Keratinocyte (primary cell): Measurements from ENCODE around the gene TRIP11. TPM values are rescaled to one million over a fixed set of nuclear protein-coding genes. Genes with fewer than 3 reads are reported as not detected.

Experiments
- DNase-seq: peaks from one replicate; pipeline ENCODE4 v3.0.0-alpha.2; 2011; ENCODE audit warnings: low read depth, missing footprints, low spot score
- FAIRE-seq: peaks from 2 replicates; lab custom pipeline; 2011; peaks lifted over from hg19 to GRCh38; lab: Jason Lieb, UNC
- H2AFZ ChIP-seq: 2 replicates; pipeline ENCODE4 v1.6.0; 2012; ENCODE audit warnings: low read length, control low read depth, inconsistent platforms; ENCODE audit not compliant: control insufficient read depth
- H3K27ac ChIP-seq: 2 replicates; pipeline ENCODE4 v1.5.1; 2011; ENCODE audit warnings: low read length; ENCODE audit not compliant: control insufficient read depth, insufficient read depth
- H3K27me3 ChIP-seq: 3 replicates; pipeline ENCODE4 v1.6.0; 2011; ENCODE audit warnings: low read length; ENCODE audit not compliant: control insufficient read depth, insufficient read depth; ENCODE audit errors: extremely low read depth
- H3K36me3 ChIP-seq, 2 experiments: 2 replicates in 1 of 2; 3 replicates in 1 of 2; pipeline ENCODE4 v1.5.1; 2011; ENCODE audit warnings: low read length in 2 of 2, mild to moderate bottlenecking in 1 of 2; ENCODE audit not compliant: control insufficient read depth in 2 of 2, insufficient read depth in 2 of 2; ENCODE audit errors: extremely low read depth in 1 of 2
- H3K4me1 ChIP-seq: 3 replicates; pipeline ENCODE4 v1.5.1; 2011; ENCODE audit warnings: low read length; ENCODE audit not compliant: control insufficient read depth, insufficient read depth; ENCODE audit errors: extremely low read depth
- H3K4me2 ChIP-seq: 3 replicates; pipeline ENCODE4 v1.6.0; 2011; ENCODE audit warnings: low read depth, low read length; ENCODE audit not compliant: control insufficient read depth, insufficient read depth; ENCODE audit errors: extremely low read depth
- H3K4me3 ChIP-seq, 3 experiments: fragments of 200-600 bp in 1 of 3; sonication (generic) in 1 of 3; 2 replicates in 2 of 3; 3 replicates in 1 of 3; pipeline ENCODE4 v1.5.1; 2011 to 2016; ENCODE audit warnings: low read length in 3 of 3, mild to moderate bottlenecking in 3 of 3, control low read depth in 2 of 3, inconsistent platforms in 1 of 3, low read depth in 1 of 3, mixed read lengths in 1 of 3, mixed run types in 1 of 3, moderate library complexity in 1 of 3; ENCODE audit not compliant: control insufficient read depth in 2 of 3, insufficient read depth in 2 of 3; ENCODE audit errors: extremely low read depth in 1 of 3
- H3K79me2 ChIP-seq: 2 replicates; pipeline ENCODE4 v1.6.0; 2012; ENCODE audit warnings: low read length; ENCODE audit not compliant: control insufficient read depth, insufficient read depth
- H3K9ac ChIP-seq: 3 replicates; pipeline ENCODE4 v1.6.0; 2011; ENCODE audit warnings: low read length; ENCODE audit not compliant: control insufficient read depth, insufficient read depth; ENCODE audit errors: extremely low read depth
- H3K9me1 ChIP-seq: 3 replicates; pipeline ENCODE4 v1.6.0; 2011; ENCODE audit warnings: low read length; ENCODE audit not compliant: control insufficient read depth, insufficient read depth; ENCODE audit errors: extremely low read depth
- H3K9me3 ChIP-seq: 2 replicates; pipeline ENCODE4 v1.5.1; 2012; ENCODE audit warnings: low read depth, low read length; ENCODE audit not compliant: control insufficient read depth
- H4K20me1 ChIP-seq: 3 replicates; pipeline ENCODE4 v1.6.0; 2011; ENCODE audit warnings: low read length; ENCODE audit not compliant: control insufficient read depth, insufficient read depth; ENCODE audit errors: extremely low read depth
- EZH2 ChIP-seq: IDR thresholded peaks from one replicate; pipeline ENCODE4 v1.6.1; 2012; ENCODE audit warnings: inconsistent platforms, mild to moderate bottlenecking, low read length, moderate library complexity
- dilution Hi-C: fragments of 300-500 bp; cut with MboI; formaldehyde crosslinking; loops from one replicate; pipeline ENCODE4 v1.7.0; 2020; ENCODE audit warnings: low sequenced_read_pairs; ENCODE audit not compliant: extremely low pct_ligation_motif_present
- polyA plus RNA-seq, 5 experiments: library from polyadenylated mRNA; depleted of rRNA in 3 of 5; stranded (reverse) in 3 of 5; stranded (forward) in 1 of 5; unstranded in 1 of 5; fragments of >200 nt; gene quantifications; 1 replicate in 1 of 5; 2 replicates in 3 of 5; 3 replicates in 1 of 5; pipeline versions ENCODE4 v1.2.1 to v1.2.3, GENCODE V29; 2011 to 2012; ENCODE audit warnings: missing spikeins in 2 of 5, low read depth in 1 of 5, low replicate concordance in 1 of 5
- TF ChIP-seq, protein P1 (sequence below), 3 experiments: IDR thresholded peaks in 1 of 3; conservative IDR thresholded peaks in 1 of 3; optimal IDR thresholded peaks in 1 of 3; 2 replicates in 2 of 3; 3 replicates in 1 of 3; pipeline versions ENCODE3 to v1.5.1; 2011; ENCODE audit warnings: low read length in 3 of 3, mild to moderate bottlenecking in 3 of 3, moderate library complexity in 2 of 3, control low read depth in 1 of 3, inconsistent platforms in 1 of 3; ENCODE audit not compliant: insufficient read depth in 2 of 3; ENCODE audit errors: extremely low read depth in 1 of 3

TRIP11 gene
- polyA plus RNA-seq, 1 donor (not counting 4 experiments of a cell fraction or from before 2014, with no cell fraction given), result 25.3 TPM

- Histone ChIP-seq H3K9ac (no peak overlapping the region), H3K4me2 (no peak overlapping the region), H3K27ac (no peak overlapping the region), H3K27me3 (no peaks in the 10 kb centered on the region), H3K9me3 (no peaks in the 10 kb centered on the region), H3K4me3 (no peak overlapping the region), H4K20me1 (no peaks in the 10 kb centered on the region), H3K4me1 (no peaks in the 10 kb centered on the region), H2AFZ (no peak overlapping the region), H3K79me2 (no peaks in the 10 kb centered on the region), H3K9me1 (no peaks in the 10 kb centered on the region), H3K36me3 (peaks cover 6 to 12% of the 10 kb centered on the region in 2 experiments)
- dilution Hi-C loops, result no loop called here
- no peak for FAIRE-seq
- TF ChIP-seq, protein P1, sequence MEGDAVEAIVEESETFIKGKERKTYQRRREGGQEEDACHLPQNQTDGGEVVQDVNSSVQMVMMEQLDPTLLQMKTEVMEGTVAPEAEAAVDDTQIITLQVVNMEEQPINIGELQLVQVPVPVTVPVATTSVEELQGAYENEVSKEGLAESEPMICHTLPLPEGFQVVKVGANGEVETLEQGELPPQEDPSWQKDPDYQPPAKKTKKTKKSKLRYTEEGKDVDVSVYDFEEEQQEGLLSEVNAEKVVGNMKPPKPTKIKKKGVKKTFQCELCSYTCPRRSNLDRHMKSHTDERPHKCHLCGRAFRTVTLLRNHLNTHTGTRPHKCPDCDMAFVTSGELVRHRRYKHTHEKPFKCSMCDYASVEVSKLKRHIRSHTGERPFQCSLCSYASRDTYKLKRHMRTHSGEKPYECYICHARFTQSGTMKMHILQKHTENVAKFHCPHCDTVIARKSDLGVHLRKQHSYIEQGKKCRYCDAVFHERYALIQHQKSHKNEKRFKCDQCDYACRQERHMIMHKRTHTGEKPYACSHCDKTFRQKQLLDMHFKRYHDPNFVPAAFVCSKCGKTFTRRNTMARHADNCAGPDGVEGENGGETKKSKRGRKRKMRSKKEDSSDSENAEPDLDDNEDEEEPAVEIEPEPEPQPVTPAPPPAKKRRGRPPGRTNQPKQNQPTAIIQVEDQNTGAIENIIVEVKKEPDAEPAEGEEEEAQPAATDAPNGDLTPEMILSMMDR (optimal IDR thresholded peaks at IDR 0.05 in 1 of 3, IDR thresholded peaks at IDR 0.05 in 1 of 3, conservative IDR thresholded peaks at IDR 0.05 in 1 of 3; ENCODE audit: extremely low read depth in 1 of 3, insufficient read depth in 2 of 3, low read length in 3 of 3), result no peak
- no peak for TF ChIP-seq EZH2
- DNase-seq, result no peak
These were observed 29.2 kb downstream of the TRIP11 start for GRCh38 chr14:92010644-92011043.

DNA sequence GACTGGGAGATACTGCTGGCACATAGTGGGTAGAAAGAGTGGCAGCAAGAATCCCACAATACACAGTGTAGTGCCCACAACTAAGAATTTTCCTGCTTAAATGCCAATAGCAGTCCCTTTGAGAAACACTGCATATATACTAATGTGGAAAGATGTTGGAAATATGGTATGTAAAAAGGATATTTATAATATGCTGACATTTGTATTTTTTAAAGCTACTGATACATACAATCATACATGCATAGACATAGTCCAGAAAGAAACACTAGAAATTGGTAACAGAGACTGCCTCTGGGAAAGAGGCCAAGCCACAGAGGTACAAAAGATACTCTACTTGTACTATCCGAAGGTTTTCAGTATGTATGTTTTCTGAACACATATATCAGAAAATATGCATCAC, 30.3 kb downstream of the TRIP11 start:
- Histone ChIP-seq H3K9me3 (no peaks in the 10 kb centered on the region), H3K4me2 (no peak overlapping the region), H3K79me2 (no peaks in the 10 kb centered on the region), H2AFZ (no peak overlapping the region), H3K36me3 (peaks cover 6 to 12% of the 10 kb centered on the region in 2 experiments), H3K9ac (no peak overlapping the region), H4K20me1 (no peaks in the 10 kb centered on the region), H3K4me3 (no peak overlapping the region), H3K4me1 (no peaks in the 10 kb centered on the region), H3K27ac (no peak overlapping the region), H3K27me3 (no peaks in the 10 kb centered on the region), H3K9me1 (no peaks in the 10 kb centered on the region)
- dilution Hi-C loops, result no loop called here
- no peak for TF ChIP-seq EZH2
- TF ChIP-seq, protein P1 (optimal IDR thresholded peaks at IDR 0.05 in 1 of 3, IDR thresholded peaks at IDR 0.05 in 1 of 3, conservative IDR thresholded peaks at IDR 0.05 in 1 of 3; ENCODE audit: extremely low read depth in 1 of 3, insufficient read depth in 2 of 3, low read length in 3 of 3), result no peak
- FAIRE-seq (no peak), DNase-seq (no peak)
